Measurements from ENCODE around the gene ARHGAP10. TPM values are rescaled to one million over a fixed set of nuclear protein-coding genes. Genes with fewer than 3 reads are reported as not detected.

ARHGAP10 gene
- polyA plus RNA-seq, 1 donor from 2014 or later: 0.20 TPM

- no peak overlapping the region for H3K4me3 Mint-ChIP-seq
- H3K9me3 Mint-ChIP-seq: peaks cover 0 to 1% (median 0%) of the 10 kb centered on the region in 3 donors
- H3K4me1 Mint-ChIP-seq: no peaks in the 10 kb centered on the region
- H3K27ac Mint-ChIP-seq: no peak overlapping the region
- peaks cover 4% of the 10 kb centered on the region for H3K36me3 Mint-ChIP-seq
- no peaks in the 10 kb centered on the region for H3K27me3 Mint-ChIP-seq
Observed at GRCh38 chr4:148095346-148095923, 363.5 kb downstream of the ARHGAP10 start.

- peaks cover 4% of the 10 kb centered on the region for H3K36me3 Mint-ChIP-seq
- no peak overlapping the region for H3K4me3 Mint-ChIP-seq
- H3K9me3 Mint-ChIP-seq: peaks cover 0 to 1% (median 0%) of the 10 kb centered on the region in 3 donors
- no peaks in the 10 kb centered on the region for H3K27me3 Mint-ChIP-seq
- peaks cover 0 to 2% (median 1%) of the 10 kb centered on the region in 3 donors for H3K4me1 Mint-ChIP-seq
- no peak overlapping the region for H3K27ac Mint-ChIP-seq
Observed at GRCh38 chr4:148097801-148098200, 365.9 kb downstream of the ARHGAP10 start.

- no peak overlapping the region for H3K27ac Mint-ChIP-seq
- H3K4me1 Mint-ChIP-seq: peaks cover 0 to 2% (median 1%) of the 10 kb centered on the region in 3 donors
- no peaks in the 10 kb centered on the region for H3K27me3 Mint-ChIP-seq
- H3K4me3 Mint-ChIP-seq: no peak overlapping the region
- no peaks in the 10 kb centered on the region for H3K9me3 Mint-ChIP-seq
- peaks cover 5% of the 10 kb centered on the region for H3K36me3 Mint-ChIP-seq
Observed at GRCh38 chr4:148101235-148101634, 369.3 kb downstream of the ARHGAP10 start.

- Mint-ChIP-seq H3K4me3 (no peak overlapping the region), H3K36me3 (peaks cover 10% of the 10 kb centered on the region), H3K4me1 (peaks cover 0 to 2% (median 1%) of the 10 kb centered on the region in 3 donors)
Observed at GRCh38 chr4:148101790-148102189, 369.9 kb downstream of the ARHGAP10 start.

GRCh38 chr4:148103597-148104355, 371.9 kb downstream of the ARHGAP10 start:
- Mint-ChIP-seq H3K36me3 (peaks cover 18% of the 10 kb centered on the region), H3K4me1 (peaks cover 0 to 2% (median 1%) of the 10 kb centered on the region in 3 donors), H3K27ac (no peak overlapping the region), H3K9me3 (peaks cover 0 to 3% (median 0%) of the 10 kb centered on the region in 3 donors), H3K4me3 (peak overlapping the region in 1 of 4 donors; percentile 8), H3K27me3 (no peaks in the 10 kb centered on the region)

More at GRCh38 chr4:148101790-148102189, 369.9 kb downstream of the ARHGAP10 start:
- Mint-ChIP-seq H3K9me3 (no peaks in the 10 kb centered on the region), H3K27me3 (no peaks in the 10 kb centered on the region), H3K27ac (no peak overlapping the region)

GRCh38 chr4:148108766-148109165, 376.9 kb downstream of the ARHGAP10 start:
- Mint-ChIP-seq H3K4me1 (no peaks in the 10 kb centered on the region), H3K9me3 (peaks cover 0 to 3% (median 2%) of the 10 kb centered on the region in 3 donors), H3K36me3 (peaks cover 27% of the 10 kb centered on the region), H3K27me3 (no peaks in the 10 kb centered on the region), H3K27ac (no peak overlapping the region), H3K4me3 (no peak overlapping the region)

GRCh38 chr4:148109216-148109615, 377.3 kb downstream of the ARHGAP10 start:
- H3K27me3 Mint-ChIP-seq: no peaks in the 10 kb centered on the region
- no peaks in the 10 kb centered on the region for H3K4me1 Mint-ChIP-seq
- no peak overlapping the region for H3K27ac Mint-ChIP-seq
- no peak overlapping the region for H3K4me3 Mint-ChIP-seq
- peaks cover 27% of the 10 kb centered on the region for H3K36me3 Mint-ChIP-seq
- peaks cover 0 to 3% (median 2%) of the 10 kb centered on the region in 3 donors for H3K9me3 Mint-ChIP-seq

- H3K36me3 Mint-ChIP-seq: peaks cover 26% of the 10 kb centered on the region
- no peak overlapping the region for H3K27ac Mint-ChIP-seq
- no peaks in the 10 kb centered on the region for H3K4me1 Mint-ChIP-seq
Observed at GRCh38 chr4:148110169-148110568, 378.3 kb downstream of the ARHGAP10 start.

GRCh38 chr4:148112231-148112982, 380.5 kb downstream of the ARHGAP10 start:
- peaks cover 0 to 2% (median 0%) of the 10 kb centered on the region in 3 donors for H3K9me3 Mint-ChIP-seq
- no peak overlapping the region for H3K27ac Mint-ChIP-seq
- H3K4me3 Mint-ChIP-seq: no peak overlapping the region
- H3K4me1 Mint-ChIP-seq: no peaks in the 10 kb centered on the region
- H3K27me3 Mint-ChIP-seq: no peaks in the 10 kb centered on the region
- peaks cover 13% of the 10 kb centered on the region for H3K36me3 Mint-ChIP-seq

More at GRCh38 chr4:148110169-148110568, 378.3 kb downstream of the ARHGAP10 start:
- Mint-ChIP-seq H3K4me3 (no peak overlapping the region), H3K9me3 (peaks cover 0 to 3% (median 2%) of the 10 kb centered on the region in 3 donors), H3K27me3 (no peaks in the 10 kb centered on the region)

- Mint-ChIP-seq H3K9me3 (peaks cover 0 to 2% (median 0%) of the 10 kb centered on the region in 3 donors), H3K36me3 (peaks cover 10% of the 10 kb centered on the region), H3K4me1 (no peaks in the 10 kb centered on the region), H3K27me3 (no peaks in the 10 kb centered on the region), H3K4me3 (no peak overlapping the region), H3K27ac (no peak overlapping the region)
Observed at GRCh38 chr4:148114436-148114835, 382.5 kb downstream of the ARHGAP10 start.

GRCh38 chr4:148116264-148116663, 384.4 kb downstream of the ARHGAP10 start:
- Mint-ChIP-seq H3K4me3 (no peak overlapping the region), H3K27ac (no peak overlapping the region), H3K36me3 (peaks cover 14% of the 10 kb centered on the region), H3K27me3 (no peaks in the 10 kb centered on the region), H3K4me1 (no peaks in the 10 kb centered on the region), H3K9me3 (peaks cover 0 to 2% (median 0%) of the 10 kb centered on the region in 3 donors)

- no peak overlapping the region for H3K27ac Mint-ChIP-seq
- H3K27me3 Mint-ChIP-seq: no peaks in the 10 kb centered on the region
- H3K9me3 Mint-ChIP-seq: peaks cover 0 to 2% (median under 1%) of the 10 kb centered on the region in 3 donors
- H3K36me3 Mint-ChIP-seq: peaks cover 12% of the 10 kb centered on the region
- no peak overlapping the region for H3K4me3 Mint-ChIP-seq
- H3K4me1 Mint-ChIP-seq: no peaks in the 10 kb centered on the region
Observed at GRCh38 chr4:148116969-148117368, 385.1 kb downstream of the ARHGAP10 start.

- H3K4me1 Mint-ChIP-seq: peaks cover 0 to under 1% (median 0%) of the 10 kb centered on the region in 3 donors
- peaks cover 12% of the 10 kb centered on the region for H3K36me3 Mint-ChIP-seq
Observed at GRCh38 chr4:148118179-148118578, 386.3 kb downstream of the ARHGAP10 start.

GRCh38 chr4:148118633-148119032, 386.7 kb downstream of the ARHGAP10 start:
- Mint-ChIP-seq H3K4me3 (no peak overlapping the region), H3K36me3 (peaks cover 14% of the 10 kb centered on the region), H3K4me1 (peaks cover 0 to 2% (median 0%) of the 10 kb centered on the region in 3 donors), H3K9me3 (peaks cover 6 to 13% (median 11%) of the 10 kb centered on the region in 3 donors), H3K27ac (no peak overlapping the region), H3K27me3 (no peaks in the 10 kb centered on the region)

More at GRCh38 chr4:148118179-148118578, 386.3 kb downstream of the ARHGAP10 start:
- no peak overlapping the region for H3K4me3 Mint-ChIP-seq
- peaks cover 5 to 8% (median 6%) of the 10 kb centered on the region in 3 donors for H3K9me3 Mint-ChIP-seq
- H3K27ac Mint-ChIP-seq: no peak overlapping the region
- no peaks in the 10 kb centered on the region for H3K27me3 Mint-ChIP-seq

- H3K4me1 Mint-ChIP-seq: peaks cover 0 to 2% (median 0%) of the 10 kb centered on the region in 3 donors
- H3K27me3 Mint-ChIP-seq: no peaks in the 10 kb centered on the region
- H3K9me3 Mint-ChIP-seq: peaks cover 6 to 22% (median 19%) of the 10 kb centered on the region in 3 donors
- no peak overlapping the region for H3K27ac Mint-ChIP-seq
- H3K4me3 Mint-ChIP-seq: no peak overlapping the region
- peaks cover 13% of the 10 kb centered on the region for H3K36me3 Mint-ChIP-seq
Observed at GRCh38 chr4:148120216-148120615, 388.3 kb downstream of the ARHGAP10 start.
